Vagina (tissue), 2 donors: ENCODE measurements around the gene HOXA1. TPM values are rescaled to one million over a fixed set of nuclear protein-coding genes. Genes with fewer than 3 reads are reported as not detected.

Source experiments
- DNase-seq, 2 donors: peaks; one replicate each; pipeline ENCODE4 v3.0.0-alpha.2; 2017; ENCODE audit errors: extremely low spot score in 2 of 2
- H3K27ac ChIP-seq: fragments of 200-600 bp; sonication (generic); one replicate; pipeline ENCODE4 v1.5.1; 2019
- H3K27me3 ChIP-seq: fragments of 200-600 bp; sonication (generic); one replicate; pipeline ENCODE4 v1.5.1; 2019
- H3K36me3 ChIP-seq, 2 donors: fragments of 200-600 bp; sonication (generic); one replicate each; pipeline ENCODE4 v1.5.1; 2017 to 2019
- H3K4me1 ChIP-seq: fragments of 200-600 bp; sonication (generic); one replicate; pipeline ENCODE4 v1.5.1; 2019
- H3K4me3 ChIP-seq, 2 donors: fragments of 200-600 bp; sonication (generic); 1 replicate in 1 of 2; 2 replicates in 1 of 2; pipeline ENCODE4 v1.5.1; 2016 to 2019
- H3K9me3 ChIP-seq: fragments of 200-600 bp; sonication (generic); one replicate; pipeline ENCODE4 v1.5.1; 2019
- POLR2A ChIP-seq, 2 donors: fragments of 450-650 bp; IDR thresholded peaks; one replicate each; pipeline ENCODE4 v1.6.1; 2017; ENCODE audit warnings: antibody characterized with exemption in 2 of 2, mild to moderate bottlenecking in 2 of 2, moderate library complexity in 2 of 2
- POLR2AphosphoS5 ChIP-seq, 2 donors: sonication (generic); formaldehyde crosslinking; IDR thresholded peaks; one replicate each; pipeline ENCODE4 v1.9.0; 2017; ENCODE audit warnings: antibody characterized with exemption in 2 of 2, mild to moderate bottlenecking in 2 of 2, low read depth in 1 of 2; ENCODE audit not compliant: insufficient read depth in 1 of 2
- intact Hi-C: fragments of 100-400 bp; cut with DNase I; formaldehyde crosslinking; loops from one replicate; pipeline ENCODE4 v1.15.1; 2023
- total RNA-seq: library from RNA; depleted of rRNA; stranded (reverse); fragments of >200 nt; gene quantifications from one replicate; pipeline ENCODE4 v1.2.3, GENCODE V29; 2016
- TF ChIP-seq, protein P1 (sequence below), 3 experiments: fragments of 450-650 bp in 2 of 3; fragments of 200-600 bp in 1 of 3; sonication (generic) in 1 of 3; IDR thresholded peaks; one replicate each; pipeline ENCODE4 v1.5.1; 2017 to 2019; ENCODE audit warnings: antibody characterized with exemption in 3 of 3, mild to moderate bottlenecking in 2 of 3, moderate library complexity in 2 of 3

The HOXA1 gene
- total RNA-seq, 1 donor from 2014 or later, result 0.74 TPM

DNA sequence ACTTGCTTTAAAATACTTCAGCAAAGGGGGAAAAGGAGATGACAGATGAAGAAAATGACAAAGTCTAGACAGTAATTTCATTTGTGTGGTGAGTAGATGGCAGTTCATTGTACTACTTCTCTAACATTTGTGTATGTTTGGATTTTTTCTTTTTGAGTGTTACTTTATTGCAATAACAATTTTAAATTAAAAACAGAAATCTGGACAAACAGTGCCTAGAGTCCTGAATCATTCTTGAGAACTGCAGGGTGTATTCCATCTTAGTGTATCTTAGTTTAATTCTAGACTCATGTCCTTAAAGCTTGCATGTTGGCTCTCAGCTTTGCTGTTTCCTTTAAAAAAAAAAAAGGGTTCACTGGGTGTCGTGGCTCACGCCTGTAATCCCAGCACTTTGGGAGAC, 31.1 kb downstream of the HOXA1 start:
- Histone ChIP-seq H3K4me3 (no peak overlapping the region), H3K27me3 (no peaks in the 10 kb centered on the region), H3K9me3 (no peaks in the 10 kb centered on the region), H3K4me1 (no peaks in the 10 kb centered on the region), H3K36me3 (no peaks in the 10 kb centered on the region), H3K27ac (no peak overlapping the region)
- DNase-seq, result no peak
- intact Hi-C loops, result no loop called here
- TF ChIP-seq, protein P1, sequence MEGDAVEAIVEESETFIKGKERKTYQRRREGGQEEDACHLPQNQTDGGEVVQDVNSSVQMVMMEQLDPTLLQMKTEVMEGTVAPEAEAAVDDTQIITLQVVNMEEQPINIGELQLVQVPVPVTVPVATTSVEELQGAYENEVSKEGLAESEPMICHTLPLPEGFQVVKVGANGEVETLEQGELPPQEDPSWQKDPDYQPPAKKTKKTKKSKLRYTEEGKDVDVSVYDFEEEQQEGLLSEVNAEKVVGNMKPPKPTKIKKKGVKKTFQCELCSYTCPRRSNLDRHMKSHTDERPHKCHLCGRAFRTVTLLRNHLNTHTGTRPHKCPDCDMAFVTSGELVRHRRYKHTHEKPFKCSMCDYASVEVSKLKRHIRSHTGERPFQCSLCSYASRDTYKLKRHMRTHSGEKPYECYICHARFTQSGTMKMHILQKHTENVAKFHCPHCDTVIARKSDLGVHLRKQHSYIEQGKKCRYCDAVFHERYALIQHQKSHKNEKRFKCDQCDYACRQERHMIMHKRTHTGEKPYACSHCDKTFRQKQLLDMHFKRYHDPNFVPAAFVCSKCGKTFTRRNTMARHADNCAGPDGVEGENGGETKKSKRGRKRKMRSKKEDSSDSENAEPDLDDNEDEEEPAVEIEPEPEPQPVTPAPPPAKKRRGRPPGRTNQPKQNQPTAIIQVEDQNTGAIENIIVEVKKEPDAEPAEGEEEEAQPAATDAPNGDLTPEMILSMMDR (IDR thresholded peaks at IDR 0.05), result no peak
- TF ChIP-seq POLR2A (IDR thresholded peaks at IDR 0.05) (no peak), POLR2AphosphoS5 (IDR thresholded peaks at IDR 0.05; ENCODE audit: insufficient read depth in 1 of 2, low read depth in 1 of 2) (no peak)

DNA sequence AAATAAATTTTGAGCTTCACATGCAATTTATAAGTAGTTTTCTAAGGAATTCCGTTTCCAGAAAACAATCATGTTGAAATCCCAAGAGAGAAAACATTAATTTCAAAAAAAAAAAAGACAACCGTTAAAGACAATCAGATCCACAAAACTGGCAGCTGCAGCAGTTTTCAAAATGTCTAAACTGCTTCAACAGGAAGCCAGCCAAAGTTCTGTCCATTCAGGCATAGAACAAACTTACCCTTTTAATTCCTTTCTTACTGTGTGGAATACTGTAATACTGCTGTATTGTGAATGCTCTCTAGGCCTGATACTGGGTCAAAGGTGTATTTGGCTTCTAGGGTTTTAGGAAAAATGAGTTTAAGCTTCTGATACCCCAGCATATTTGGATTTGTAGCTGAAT, 31.6 kb downstream of the HOXA1 start:
- Histone ChIP-seq H3K27ac (no peak overlapping the region), H3K27me3 (no peaks in the 10 kb centered on the region), H3K4me1 (no peaks in the 10 kb centered on the region), H3K9me3 (no peaks in the 10 kb centered on the region), H3K4me3 (no peak overlapping the region), H3K36me3 (no peaks in the 10 kb centered on the region)
- TF ChIP-seq POLR2AphosphoS5 (IDR thresholded peaks at IDR 0.05; ENCODE audit: insufficient read depth in 1 of 2, low read depth in 1 of 2), result no peak
- TF ChIP-seq, protein P1 (IDR thresholded peaks at IDR 0.05), result no peak
- TF ChIP-seq POLR2A (IDR thresholded peaks at IDR 0.05), result no peak
- intact Hi-C loops, result no loop called here
- no peak for DNase-seq

DNA sequence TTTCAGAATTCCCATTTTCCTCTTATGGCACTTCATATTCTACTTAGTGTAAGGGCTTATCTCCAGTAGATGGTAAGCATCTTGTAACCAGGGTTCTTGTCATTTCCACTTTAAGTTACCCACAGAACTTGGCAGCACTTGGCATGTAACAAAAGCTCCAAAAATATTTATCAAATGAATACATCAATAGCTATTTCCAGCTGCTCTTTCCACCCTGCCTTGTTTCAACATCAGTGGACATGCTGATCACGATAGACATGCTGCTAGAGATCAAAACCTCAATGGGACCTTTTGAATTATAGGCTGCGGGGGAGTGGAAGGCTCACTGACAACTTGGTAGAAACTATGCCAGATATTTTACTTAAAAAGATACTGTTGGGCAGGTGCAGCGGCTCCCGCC, 32.9 kb downstream of the HOXA1 start:
- TF ChIP-seq, protein P1 (IDR thresholded peaks at IDR 0.05), result no peak
- TF ChIP-seq POLR2A (IDR thresholded peaks at IDR 0.05) (no peak), POLR2AphosphoS5 (IDR thresholded peaks at IDR 0.05; ENCODE audit: insufficient read depth in 1 of 2, low read depth in 1 of 2) (no peak)
- intact Hi-C loops, result no loop called here
- H3K36me3 ChIP-seq, result no peaks in the 10 kb centered on the region
- no peaks in the 10 kb centered on the region for H3K27me3 ChIP-seq
- H3K4me1 ChIP-seq, result no peaks in the 10 kb centered on the region
- H3K9me3 ChIP-seq, result no peaks in the 10 kb centered on the region
- no peak overlapping the region for H3K4me3 ChIP-seq
- H3K27ac ChIP-seq, result no peak overlapping the region
- DNase-seq, result no peak

DNA sequence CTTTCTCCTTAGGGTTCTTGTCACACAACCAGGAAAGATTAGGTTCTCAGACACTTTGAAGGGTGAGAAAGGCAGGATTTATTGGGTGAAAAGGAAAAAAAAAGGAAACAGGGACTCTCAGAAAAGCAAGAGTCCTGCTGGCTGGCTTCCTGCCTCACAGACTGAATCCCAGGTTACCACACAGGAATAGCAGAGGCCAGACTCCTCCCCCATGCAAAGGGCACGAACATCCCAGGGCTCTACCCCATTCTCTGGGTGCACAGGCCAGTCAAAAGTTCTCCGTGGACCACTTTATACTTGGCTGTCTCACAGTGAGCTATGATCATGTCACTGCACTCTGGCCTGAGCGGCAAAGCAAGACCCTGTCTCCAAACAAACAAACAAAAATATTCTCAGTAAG, 42.6 kb downstream of the HOXA1 start:
- no peak overlapping the region for H3K4me3 ChIP-seq
- H3K27ac ChIP-seq, result no peak overlapping the region
- H3K4me1 ChIP-seq, result no peaks in the 10 kb centered on the region
- intact Hi-C loops, result no loop called here
- H3K9me3 ChIP-seq, result no peaks in the 10 kb centered on the region
- TF ChIP-seq POLR2A (IDR thresholded peaks at IDR 0.05) (no peak), POLR2AphosphoS5 (IDR thresholded peaks at IDR 0.05; ENCODE audit: insufficient read depth in 1 of 2, low read depth in 1 of 2) (no peak)
- TF ChIP-seq, protein P1 (IDR thresholded peaks at IDR 0.05), result no peak
- no peak for DNase-seq
- H3K36me3 ChIP-seq, result no peaks in the 10 kb centered on the region
- H3K27me3 ChIP-seq, result no peaks in the 10 kb centered on the region

DNA sequence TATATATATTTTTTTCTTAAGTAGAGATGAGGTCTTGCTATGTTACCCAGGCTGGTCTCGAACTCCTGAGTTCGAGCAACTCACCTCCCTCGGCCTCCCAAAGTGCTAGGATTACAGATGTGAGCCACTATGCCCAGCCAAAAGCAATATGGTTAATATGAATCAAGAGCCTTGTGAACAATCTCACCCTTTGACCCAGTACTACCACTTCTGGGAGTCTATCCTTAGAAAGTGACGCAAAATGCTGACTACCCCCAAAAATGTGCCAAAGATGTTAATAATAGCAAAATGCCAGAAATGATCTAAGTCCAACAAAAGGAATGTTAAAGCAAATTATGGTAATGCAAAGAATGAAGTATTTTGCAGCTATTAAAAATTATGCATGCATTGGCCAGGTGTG, 44.3 kb downstream of the HOXA1 start:
- Histone ChIP-seq H3K36me3 (no peaks in the 10 kb centered on the region), H3K4me3 (no peak overlapping the region), H3K27me3 (no peaks in the 10 kb centered on the region), H3K27ac (no peak overlapping the region), H3K9me3 (no peaks in the 10 kb centered on the region), H3K4me1 (no peaks in the 10 kb centered on the region)
- intact Hi-C loops, result no loop called here
- no peak for DNase-seq
- no peak for TF ChIP-seq POLR2AphosphoS5 (IDR thresholded peaks at IDR 0.05; ENCODE audit: insufficient read depth in 1 of 2, low read depth in 1 of 2)
- TF ChIP-seq POLR2A (IDR thresholded peaks at IDR 0.05), result no peak
- TF ChIP-seq, protein P1 (IDR thresholded peaks at IDR 0.05), result no peak
